ENCODE results near the gene DNAJB7.

DNA sequence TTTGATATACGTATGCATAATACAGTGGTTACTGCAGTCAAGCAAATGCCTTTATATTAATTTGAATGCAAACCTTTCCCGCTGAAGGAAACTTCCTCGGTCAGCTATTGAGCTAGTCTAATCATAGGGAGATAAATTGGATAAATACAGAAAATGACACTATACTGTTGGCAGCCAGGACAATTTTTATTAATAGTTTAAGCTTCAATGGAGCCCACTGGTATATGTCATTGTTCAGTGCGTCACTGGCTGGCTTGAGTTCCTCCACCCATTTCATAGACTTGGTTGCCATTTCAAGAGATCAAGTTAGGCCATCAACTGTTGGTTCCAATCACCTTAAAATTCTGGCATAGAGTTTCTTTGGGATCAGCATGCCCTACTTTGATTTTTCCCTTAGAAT lies 32.5 kb upstream of the DNAJB7 start:
- TF ChIP-seq, protein P1, sequence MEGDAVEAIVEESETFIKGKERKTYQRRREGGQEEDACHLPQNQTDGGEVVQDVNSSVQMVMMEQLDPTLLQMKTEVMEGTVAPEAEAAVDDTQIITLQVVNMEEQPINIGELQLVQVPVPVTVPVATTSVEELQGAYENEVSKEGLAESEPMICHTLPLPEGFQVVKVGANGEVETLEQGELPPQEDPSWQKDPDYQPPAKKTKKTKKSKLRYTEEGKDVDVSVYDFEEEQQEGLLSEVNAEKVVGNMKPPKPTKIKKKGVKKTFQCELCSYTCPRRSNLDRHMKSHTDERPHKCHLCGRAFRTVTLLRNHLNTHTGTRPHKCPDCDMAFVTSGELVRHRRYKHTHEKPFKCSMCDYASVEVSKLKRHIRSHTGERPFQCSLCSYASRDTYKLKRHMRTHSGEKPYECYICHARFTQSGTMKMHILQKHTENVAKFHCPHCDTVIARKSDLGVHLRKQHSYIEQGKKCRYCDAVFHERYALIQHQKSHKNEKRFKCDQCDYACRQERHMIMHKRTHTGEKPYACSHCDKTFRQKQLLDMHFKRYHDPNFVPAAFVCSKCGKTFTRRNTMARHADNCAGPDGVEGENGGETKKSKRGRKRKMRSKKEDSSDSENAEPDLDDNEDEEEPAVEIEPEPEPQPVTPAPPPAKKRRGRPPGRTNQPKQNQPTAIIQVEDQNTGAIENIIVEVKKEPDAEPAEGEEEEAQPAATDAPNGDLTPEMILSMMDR (optimal IDR thresholded peaks at IDR 0.05 in 1 of 3, IDR thresholded peaks at IDR 0.05 in 1 of 3, conservative IDR thresholded peaks at IDR 0.05 in 1 of 3; ENCODE audit: extremely low read depth in 1 of 3, insufficient read depth in 2 of 3, low read length in 3 of 3) = no peak
- no peak for TF ChIP-seq EZH2 (IDR thresholded peaks at IDR 0.05; ENCODE audit: low read length)
